GM21381 (cell line): ENCODE measurements around the gene MFNG.
"Not testable (repeated sequence)": the region's sequence is repeated elsewhere in the genome, so short reads cannot be mapped to it uniquely, and the experiment has no call there.

Source experiments
- ATAC-seq: cut with Tn5 transposase; IDR thresholded peaks from one replicate; pipeline ENCODE4 v1.9.1; 2021; ENCODE audit warnings: mild to moderate bottlenecking, moderate library complexity; ENCODE audit not compliant: unreplicated experiment

MFNG gene, protein sequence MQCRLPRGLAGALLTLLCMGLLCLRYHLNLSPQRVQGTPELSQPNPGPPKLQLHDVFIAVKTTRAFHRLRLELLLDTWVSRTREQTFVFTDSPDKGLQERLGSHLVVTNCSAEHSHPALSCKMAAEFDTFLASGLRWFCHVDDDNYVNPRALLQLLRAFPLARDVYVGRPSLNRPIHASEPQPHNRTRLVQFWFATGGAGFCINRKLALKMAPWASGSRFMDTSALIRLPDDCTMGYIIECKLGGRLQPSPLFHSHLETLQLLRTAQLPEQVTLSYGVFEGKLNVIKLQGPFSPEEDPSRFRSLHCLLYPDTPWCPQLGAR

DNA sequence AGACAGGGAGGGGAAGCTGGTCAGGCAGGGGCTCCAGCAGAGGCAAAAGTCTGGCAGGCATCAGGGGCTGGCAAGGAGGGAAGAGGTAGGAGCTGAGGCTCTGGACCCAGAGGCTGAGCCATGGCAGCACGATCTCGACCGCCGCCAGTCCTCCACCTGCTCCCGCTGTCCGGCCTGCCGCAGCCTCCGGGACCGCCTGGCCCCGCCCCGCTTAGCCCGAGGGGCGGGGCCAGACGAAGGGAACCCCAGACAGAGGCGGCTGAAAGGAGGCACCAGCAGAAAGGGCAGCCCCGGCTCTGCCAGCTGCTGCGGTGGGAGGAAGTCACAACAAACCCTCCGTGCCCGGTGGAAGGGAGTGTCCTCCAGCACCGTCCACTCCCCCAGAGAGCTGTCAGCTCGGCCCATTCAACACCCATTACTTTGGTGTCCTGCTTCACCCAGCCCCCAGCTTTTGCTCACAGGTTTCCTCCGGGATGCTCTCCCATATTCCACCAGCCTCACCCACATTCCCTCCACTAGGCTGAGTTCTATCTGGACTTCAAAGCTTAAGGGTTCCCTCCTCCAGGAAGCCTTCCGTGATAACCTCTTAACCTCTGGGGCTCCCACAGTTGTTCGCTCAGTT is at the start of gene MFNG:
TSS of gene MFNG (minus strand) at position 161 of the 622 bp plus-strand sequence. CDS start 207 bp downstream, outside the sequence.
- ATAC-seq = peak; percentile 49

DNA sequence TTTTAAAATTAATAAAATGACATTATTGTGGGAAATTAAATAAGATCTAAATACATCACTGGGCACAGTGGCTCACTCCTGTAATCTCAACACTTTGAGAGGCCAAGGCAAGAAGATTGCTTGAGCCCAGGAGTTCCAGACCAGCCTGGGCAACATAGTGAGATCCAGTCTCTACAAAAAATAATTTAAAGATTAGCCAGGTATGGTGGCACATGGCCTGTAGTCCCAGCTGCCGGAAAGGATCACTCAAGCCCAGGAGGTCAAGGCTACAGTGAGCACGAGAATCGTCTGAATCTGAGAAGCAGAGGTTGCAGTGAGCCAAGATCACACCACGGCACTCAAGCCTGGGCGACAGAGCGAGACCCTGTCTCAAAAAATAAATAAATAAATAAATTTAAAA is 49.0 kb upstream of the MFNG start:
- no peak for ATAC-seq

DNA sequence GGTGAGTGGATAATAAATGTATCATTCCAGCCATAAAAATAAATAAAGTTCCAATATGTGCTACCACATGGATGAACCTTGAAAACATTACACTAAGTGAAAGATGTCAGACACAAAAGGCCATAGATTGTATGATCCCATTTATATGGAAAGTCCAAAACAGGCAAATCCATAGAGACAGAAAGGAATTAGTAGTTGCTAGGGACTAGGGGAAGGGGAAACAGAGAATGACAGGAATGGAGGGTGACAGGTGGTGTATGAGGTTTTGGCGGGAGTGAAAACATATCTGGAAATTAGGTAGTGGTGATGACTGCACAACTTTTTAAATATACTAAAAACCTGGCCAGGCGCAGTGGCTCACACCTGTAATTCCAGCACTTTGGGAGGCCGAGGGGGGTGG is 48.3 kb upstream of the MFNG start:
- no peak for ATAC-seq

DNA sequence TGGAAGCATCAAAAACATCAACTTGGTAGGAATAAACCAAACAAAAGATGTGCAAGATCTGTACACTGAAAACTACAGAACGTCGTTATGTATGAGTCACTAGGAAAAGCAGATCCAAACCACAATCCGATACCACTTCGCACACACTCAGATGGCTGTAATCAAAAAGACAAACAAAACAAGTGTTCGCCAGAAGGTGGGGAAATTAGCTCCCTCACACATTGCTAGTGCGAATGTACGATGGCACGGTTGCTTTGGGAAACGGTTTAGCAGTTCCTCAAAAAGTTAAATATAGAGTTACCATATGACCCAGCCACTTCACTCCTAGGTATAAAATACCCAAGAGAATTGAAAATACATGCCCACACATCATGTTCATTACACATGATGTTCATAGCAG is 47.8 kb upstream of the MFNG start:
- no peak for ATAC-seq

DNA sequence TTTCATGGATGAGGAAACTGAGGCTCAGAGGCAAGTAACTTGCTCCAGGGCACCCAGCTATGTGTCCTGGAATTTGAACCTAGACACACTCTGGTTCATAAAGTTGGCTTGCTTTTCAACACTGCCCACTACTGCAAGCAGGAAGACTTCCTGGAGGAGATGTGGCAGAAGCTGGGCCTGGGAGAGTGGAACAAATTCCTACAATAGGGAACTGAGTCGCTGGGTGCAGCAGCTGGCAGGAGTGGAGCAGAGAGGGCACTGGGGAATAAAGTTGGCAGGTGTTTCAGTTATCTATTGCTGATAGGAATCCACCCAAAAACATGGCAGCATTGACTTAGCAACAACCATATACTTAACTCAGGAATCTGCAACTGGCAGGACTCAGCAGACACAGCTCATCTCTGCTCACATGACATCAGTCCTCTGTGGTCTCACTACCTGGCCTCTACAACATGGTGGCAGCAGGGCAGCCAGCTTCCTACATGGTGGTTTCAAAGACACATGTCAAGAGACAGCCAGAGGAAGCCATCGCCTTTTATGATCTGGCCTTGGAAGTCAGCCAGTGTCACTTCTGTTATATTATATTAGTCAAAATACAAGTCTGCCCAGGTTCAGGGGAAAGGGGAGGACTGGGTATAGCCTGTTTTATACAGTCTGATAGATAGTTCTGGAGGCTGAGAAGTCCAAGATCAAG is 43.6 kb upstream of the MFNG start:
- ATAC-seq = no peak

DNA sequence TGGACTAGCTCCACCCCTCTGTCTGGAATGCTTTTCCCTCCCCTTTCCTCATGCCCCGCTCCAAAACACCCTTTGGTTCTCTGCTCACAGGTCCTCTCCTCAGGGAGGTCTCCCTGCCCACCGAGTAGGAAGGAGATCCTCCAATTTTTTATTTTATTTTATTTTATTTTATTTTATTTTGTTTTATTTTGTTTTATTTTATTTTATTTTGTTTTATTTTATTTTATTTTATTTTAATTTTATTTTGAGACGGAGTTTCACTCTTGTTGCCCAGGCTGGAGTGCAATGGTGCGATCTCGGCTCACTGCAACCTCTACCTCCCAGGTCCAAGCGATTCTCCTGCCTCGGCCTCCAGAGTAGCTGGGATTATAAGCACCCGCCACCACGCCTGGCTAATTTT is 41.8 kb upstream of the MFNG start:
- not testable (repeated sequence) for ATAC-seq

DNA sequence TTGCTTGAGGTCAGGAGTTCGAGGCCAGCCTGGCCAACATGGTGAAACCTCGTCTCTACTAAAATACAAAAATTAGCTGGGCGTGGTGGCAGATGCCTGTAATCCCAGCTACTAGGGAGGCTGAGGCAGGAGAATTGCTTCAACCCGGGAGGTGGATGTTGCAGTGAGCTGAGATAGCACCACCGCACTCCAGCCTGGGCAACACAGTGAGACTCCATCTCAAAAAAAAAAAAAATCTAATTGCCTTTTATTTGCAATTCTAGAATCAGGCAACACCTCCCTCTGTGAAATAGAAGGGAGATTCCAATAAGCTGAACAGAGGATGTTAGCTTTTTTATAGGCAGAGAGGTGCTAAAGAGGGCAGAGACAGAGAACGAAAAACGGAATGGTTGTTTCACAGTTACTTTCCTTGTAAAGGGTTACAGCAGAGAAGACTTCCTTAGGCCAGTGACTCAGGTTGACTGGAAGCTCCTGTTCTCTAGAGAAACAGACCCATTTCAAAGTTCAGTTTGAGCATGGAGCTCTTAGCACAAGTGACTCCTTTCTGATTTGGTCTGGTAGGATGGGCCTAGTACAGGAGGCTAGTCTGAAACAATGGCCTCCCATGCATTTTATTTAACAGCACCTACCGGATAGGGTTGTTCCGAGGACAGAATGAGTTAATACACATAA is 41.0 kb upstream of the MFNG start:
- not testable (repeated sequence) for ATAC-seq

DNA sequence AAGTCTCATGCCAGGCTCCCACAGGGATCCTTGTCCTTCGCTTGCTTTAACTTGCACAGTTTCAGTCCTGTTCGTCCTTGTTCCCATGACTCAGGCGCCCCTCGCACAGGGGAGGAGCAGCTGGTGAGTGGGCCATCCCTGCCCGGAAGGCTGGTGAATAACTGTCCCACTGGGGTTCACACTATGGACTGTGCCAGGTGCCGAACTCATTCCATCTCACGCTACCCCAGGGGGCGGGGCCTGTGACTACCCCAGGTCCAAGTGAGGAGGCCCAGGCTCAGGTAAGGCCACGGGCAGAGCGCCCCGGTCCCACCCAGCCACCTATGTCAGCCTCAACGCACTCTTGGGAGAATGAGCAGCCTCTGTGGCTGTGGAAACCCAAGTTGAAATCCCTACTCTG is 40.2 kb upstream of the MFNG start:
- ATAC-seq = no peak

DNA sequence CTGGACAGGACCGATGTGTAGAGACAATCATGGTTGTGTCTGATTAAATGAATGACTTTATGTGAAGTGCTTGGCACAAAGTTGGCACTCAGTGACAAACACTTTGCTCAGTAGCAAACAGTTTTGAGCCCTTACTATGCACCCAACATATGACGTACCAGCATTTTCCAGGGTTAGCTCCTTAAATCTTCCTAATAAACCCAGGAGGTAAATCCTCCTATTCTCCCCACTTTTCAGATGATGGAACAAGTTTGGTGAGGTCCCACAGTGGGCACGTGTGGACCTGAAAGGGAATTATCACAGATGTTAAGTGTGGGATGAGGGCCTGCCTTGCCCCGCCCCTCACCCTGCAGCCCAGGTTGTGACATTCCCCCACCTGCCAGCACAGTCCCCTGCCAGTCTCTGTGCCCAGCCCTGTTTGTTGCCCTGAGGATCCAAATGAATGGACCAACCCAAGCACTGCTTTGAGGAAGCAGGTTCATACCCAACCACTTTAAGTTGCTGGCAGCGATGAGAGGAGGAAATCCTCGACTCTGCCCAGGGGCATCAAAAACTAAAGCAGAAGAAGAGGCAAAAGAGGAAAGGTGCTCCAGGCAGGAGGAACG is 39.7 kb upstream of the MFNG start:
- no peak for ATAC-seq

DNA sequence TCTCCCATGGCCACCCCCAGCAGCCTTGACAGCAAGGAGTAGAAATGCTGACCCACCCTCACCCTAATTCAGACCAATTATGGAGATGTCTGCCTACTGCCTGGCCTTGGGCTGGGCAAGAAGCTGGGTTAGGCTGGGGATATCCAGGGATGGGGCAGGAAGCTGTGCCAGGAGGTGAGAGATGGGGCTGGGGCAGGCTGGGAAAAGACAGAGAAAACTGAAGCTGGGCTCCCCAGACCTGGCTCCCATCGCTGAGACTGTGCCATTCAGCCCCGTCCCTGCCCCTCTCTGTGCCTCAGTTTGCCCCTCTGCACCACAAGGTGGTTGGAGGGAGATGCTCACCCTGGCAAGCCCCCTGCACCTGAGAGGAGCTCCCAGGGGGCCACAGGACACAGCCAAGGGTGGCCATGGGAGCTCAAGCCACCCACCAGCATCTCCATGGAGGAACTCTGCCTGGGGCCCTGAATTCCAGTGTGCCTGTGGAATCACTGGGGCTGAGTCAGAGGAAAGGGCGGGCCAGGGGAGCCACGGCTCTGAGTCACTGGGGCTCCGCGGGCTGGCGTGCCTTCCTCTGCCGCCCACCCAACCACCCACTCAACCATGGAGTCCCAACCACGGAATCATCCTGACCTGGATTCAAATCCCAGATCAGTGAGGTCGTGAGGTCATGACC is 39.0 kb upstream of the MFNG start:
- ATAC-seq = no peak

DNA sequence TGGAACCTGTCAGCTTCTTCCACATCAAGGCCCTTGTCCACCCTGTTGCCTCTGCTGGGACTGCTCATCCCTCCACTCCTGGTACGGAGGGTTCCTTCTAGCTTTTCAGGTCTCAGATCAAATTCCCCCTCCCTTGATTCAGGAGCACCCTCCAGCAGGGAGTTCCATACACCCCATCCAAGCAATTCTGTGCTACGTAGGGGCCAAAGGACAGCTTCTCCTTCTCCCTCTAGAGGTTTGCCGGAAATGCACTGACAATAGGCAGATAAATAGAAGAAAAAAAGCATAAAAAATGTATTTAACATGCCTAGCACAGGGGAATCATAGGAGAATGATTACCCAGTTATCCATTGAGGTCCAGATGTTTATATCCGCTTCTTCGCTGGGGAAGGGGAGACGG is 36.3 kb upstream of the MFNG start:
- ATAC-seq = no peak

DNA sequence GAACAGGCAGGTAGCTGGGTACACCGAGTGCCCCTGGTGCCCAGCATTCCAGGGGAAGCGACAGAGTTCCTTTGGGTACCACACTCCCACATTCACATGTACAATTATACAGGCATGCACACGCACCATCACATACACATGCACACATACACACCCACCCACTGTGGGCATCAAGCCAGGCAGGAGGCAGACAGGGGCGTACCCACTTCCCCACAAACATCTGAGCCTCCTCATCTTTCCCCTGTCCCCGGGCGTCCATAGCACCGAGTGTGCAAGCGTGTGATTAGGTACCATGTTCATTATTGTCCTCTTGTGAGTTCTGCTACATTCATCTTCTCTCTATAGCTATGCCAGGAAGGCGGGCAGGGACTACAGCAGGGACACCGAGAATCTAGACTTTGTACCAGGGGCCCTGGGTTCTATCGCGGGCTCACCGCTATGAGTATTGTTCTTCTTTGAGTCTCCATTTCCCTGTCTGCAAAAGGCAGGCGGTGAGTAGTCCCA is 35.1 kb upstream of the MFNG start:
- ATAC-seq = no peak

DNA sequence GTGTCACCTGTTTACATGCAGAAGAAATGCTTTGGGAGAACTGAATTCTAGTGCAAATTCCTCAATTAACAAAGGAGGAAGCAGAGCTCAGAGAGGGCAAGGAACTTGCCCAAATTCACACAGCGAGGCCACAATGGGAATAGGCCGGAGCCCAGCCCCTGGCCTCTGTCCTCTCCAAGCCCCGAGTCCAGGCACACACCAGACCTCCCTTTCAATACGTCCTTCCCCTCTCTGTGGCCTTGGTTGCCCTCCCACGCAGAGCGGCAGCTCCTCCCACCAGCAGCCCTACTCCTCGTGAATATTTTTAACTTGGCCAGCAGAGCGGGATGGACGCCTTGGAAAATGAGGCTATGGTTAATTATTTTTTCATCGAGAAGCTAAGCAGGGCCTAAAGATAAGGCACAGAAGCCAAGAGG is 34.6 kb upstream of the MFNG start:
- ATAC-seq = no peak

DNA sequence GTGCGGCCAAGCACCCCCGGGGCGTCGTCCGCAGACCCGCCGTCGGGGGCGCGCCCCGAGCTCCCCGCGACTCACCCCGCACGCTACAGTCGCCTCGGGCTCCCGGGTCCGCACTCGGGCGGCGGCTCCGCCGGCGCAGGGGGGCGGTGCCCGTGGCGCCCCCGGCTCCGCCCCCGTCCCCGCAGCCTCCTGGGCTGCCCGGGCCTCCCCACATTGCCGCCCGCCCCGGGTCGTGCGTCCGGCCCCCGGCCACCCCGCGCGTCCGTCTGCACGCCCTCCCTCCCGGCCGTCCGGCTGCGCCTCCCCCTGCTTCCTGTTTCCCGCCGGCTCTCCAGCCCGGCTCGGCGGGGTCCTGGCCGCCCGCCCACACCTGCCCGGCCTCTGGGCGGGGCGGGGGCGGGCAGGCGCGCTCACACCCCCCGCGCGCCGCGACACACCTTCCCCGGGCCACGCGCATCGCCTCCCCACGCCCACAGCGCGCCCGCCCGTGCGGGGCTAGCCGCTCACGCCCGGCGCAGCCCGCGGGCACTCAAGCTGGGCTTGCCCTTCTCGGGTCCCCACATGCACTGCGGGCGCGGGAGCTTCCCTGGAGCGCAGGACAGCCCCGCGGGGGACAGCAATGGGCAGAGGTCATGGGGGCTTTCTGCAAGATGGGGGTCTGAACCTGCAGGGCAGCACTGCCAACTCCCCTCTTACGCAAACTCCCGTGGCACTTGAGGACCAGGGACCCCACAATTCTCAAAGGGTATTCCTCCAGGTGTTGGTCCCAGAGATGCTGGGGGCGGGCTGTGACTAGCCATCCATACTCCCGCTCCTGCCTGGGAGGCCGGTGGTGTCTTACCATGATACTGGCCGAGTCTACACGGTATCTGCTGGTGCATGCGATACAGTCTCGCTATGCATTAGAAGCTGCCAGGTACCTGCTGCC is 33.3 kb upstream of the MFNG start, which contains the start of gene CARD10:
TSS of gene CARD10 (minus strand) at position 148 of the 928 bp plus-strand sequence. CDS start 215 bp downstream, outside the sequence.
- no peak for ATAC-seq

DNA sequence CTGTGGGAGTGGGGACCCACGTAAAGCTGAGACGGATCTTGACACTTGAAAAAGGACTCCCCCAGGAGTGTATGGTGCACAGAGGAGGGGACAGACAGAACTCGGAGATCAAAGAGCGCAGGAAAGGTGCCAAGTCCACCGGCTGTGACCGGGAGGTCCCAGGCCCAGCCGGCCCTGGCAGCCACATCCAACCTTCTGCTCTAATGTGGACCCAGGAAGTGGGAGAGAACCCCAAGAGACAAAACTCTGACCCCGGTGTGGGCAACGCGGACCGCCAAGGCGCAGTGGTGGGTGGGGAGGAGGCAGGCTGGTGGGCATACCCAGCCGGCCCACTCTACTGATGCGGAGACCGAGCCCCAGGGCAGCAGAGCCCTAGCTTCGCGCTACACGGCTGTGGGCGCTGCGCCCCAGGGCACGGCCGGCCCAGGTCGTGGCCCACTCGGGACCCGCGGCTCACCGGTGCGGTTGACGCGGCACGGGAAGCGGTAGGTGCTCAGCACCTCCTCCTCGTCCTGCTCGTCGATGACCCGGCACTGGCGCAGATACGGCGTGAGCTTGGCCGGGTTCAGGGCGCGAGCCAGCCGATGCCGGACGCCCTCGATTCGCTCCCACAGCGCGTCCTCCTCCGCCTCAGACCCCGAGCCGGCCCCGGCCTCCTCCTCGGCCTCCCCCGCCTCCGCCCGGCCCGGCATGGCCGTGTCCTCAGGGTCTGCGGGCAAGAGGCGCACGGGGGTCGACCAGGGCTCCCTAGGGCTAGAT is 32.5 kb upstream of the MFNG start:
- no peak for ATAC-seq

DNA sequence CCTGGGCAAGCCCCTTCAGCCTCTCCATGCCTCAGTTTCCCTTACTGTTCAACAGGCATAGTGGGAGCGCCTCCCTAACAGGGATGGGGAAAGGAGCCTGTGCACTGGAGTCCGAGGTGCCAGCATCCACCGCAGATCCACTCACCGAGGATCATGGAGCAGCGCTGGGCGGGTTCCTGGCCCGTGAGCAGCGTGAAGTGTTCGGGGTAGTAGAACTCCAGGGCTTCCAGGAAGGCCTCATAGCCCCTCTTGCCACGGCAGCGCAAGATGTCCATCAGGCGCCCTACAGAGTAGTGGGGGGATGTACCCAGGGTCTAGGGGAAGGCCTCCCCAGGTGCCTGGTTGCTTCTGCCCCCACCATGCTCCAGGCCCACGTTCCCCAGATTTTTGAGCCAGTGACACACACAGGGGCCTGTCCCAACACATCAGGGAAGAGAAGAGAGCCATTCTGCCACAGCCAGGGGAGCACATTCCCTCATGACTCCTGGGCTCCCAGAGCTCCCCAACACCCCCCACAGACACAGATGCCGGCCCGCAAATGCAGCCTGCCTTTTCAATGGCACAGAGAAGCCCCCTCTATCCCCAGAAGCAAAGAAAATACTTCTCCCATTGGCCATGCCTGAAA is 31.8 kb upstream of the MFNG start:
- ATAC-seq = no peak

DNA sequence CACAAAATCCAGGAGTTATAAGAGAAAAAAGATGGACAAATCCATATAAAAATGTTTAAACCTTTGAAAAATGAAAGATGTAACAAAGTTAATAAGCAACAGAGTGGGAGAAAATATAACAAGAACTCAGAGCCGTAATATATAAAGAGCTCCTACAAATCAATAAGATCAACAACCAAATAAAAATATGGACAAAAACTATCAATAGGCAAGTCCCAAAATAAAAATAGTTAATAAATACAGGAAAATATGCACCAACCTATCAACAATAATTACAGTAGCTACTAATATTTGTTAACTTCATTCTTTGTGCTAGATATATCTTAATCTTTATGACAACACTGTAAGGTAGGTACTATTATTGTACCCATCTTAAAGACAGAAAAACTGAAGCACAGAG is 30.3 kb upstream of the MFNG start:
- ATAC-seq = no peak

DNA sequence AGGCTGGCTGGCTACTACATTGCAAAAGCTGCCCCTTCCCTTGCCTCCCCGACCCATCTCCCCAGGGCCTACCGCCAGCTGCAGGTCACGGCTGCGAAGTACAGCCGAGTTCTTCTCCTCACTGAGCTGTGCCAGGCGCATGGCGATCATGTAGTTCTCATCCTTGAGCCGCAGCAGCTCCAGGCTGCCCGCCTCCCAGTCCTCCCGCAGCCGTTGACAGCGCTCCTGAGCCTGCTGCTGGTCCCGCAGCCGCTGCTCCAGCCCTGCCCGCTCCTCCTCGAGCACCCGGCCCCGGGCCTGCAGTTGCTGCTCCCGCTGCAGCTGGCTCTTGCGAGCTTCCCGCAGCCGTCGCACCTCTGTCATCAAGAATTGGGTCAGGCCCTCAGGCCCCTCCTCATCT is 29.7 kb upstream of the MFNG start:
- no peak for ATAC-seq
